A549 treated with AZD2906 at 1 μM for 4 hours (cell line): Measurements from ENCODE around the gene ITGB3BP. TPM values are rescaled to one million over a fixed set of nuclear protein-coding genes. Genes with fewer than 3 reads are reported as not detected.

Source experiments
- total RNA-seq: library from RNA; stranded (reverse); fragments of 200-300 nt; extraction: Qiagen RNA extraction; gene quantifications from 5 replicates; pipeline ENCODE4 v1.2.3, GENCODE V29; 2022

ITGB3BP gene
- 20.5 to 26.3 TPM (median 23.7 TPM) in 5 replicates for total RNA-seq

GRCh38 chr1:63522891-63523728 lies at the start of gene ITGB3BP, which contains the start of gene EFCAB7:
Gene ITGB3BP, minus strand, starts transcription at chr1:63523225. Its CDS starts 92 bp downstream, at chr1:63523133.
Gene EFCAB7, plus strand, starts transcription at chr1:63523525. Its CDS starts 2,048 bp downstream, at chr1:63525573.

Other genes with a start within 250 kb of the ITGB3BP start
- 0.39 to 1.1 TPM (median 0.96 TPM) in 5 replicates for gene FOXD3, start 200.7 kb downstream of the ITGB3BP start, total RNA-seq
- 4.8 to 6.0 TPM (median 5.4 TPM) in 5 replicates for gene ALG6, start 155.6 kb downstream of the ITGB3BP start, total RNA-seq
- 2.0 to 3.3 TPM (median 2.4 TPM) in 5 replicates for gene EFCAB7, start 300 bp upstream of the ITGB3BP start, total RNA-seq
- gene PGM1, start 70.2 kb upstream of the ITGB3BP start, total RNA-seq: 32.2 to 38.1 TPM (median 35.6 TPM) in 5 replicates